GM18870 (cell line): ENCODE data around the gene NCOR1.
"Not testable (repeated sequence)": the region's sequence is repeated elsewhere in the genome, so short reads cannot be mapped to it uniquely, and the experiment has no call there.

Source experiments
- ATAC-seq: cut with Tn5 transposase; IDR thresholded peaks from one replicate; pipeline ENCODE4 v1.9.1; 2021; ENCODE audit warnings: moderate library complexity; ENCODE audit not compliant: unreplicated experiment

Gene NCOR1

DNA sequence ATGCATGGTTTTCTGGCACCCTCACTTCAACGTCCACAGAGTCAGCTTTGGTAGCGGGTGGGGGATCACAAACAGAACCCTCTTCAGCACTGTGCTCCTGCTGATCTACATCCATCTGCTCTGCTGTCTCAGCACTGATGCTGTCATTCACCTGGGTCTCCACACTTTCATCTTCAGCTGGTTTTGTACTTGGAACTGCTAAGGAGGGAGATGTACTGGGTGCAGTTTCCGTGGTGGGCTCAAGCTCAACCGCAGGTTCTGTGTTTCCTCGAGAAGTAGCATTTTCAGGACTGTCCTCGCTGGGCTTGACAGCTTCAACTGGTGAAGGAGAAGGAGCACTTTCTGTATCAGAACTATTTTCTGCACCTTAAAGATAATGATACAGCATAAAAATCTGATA lies 113.9 kb downstream of the NCOR1 start:
- no peak for ATAC-seq

DNA sequence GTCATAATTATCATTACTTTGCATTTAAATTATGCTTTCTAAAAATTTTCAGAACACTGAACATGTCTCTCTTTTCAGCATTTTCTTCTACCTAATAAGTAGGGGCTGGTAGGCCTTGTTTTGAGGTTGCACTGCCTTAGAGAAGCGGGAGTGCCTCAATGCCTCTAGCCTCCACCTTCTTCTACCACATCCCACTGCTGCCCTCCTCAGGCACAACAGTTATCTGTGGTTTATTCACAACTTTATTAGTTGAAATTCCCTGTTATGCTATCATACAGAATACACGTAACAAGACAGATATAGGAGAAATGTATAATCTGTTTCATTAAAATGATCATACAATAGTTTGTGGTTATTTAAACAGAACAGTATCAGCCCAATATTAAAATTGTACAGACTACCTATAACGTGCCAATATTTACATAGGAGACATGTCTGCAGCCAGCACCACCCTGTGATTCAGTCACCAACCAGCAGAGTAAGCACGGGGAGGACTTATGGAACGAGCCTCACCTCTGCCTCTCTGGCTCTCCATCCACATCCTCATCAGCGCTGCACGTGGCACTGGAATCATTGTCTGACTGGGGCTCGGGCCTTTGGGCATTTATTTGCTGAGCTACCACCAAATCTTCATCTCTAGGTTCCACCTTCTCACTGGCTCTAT lies 114.5 kb downstream of the NCOR1 start:
- ATAC-seq = no peak

GRCh38 chr17:16091773-16092172 lies 123.6 kb downstream of the NCOR1 start:
- ATAC-seq = no peak

GRCh38 chr17:16086957-16087356 lies 128.4 kb downstream of the NCOR1 start:
- no peak for ATAC-seq

GRCh38 chr17:16085066-16085699 lies 130.2 kb downstream of the NCOR1 start:
- ATAC-seq = no peak

DNA sequence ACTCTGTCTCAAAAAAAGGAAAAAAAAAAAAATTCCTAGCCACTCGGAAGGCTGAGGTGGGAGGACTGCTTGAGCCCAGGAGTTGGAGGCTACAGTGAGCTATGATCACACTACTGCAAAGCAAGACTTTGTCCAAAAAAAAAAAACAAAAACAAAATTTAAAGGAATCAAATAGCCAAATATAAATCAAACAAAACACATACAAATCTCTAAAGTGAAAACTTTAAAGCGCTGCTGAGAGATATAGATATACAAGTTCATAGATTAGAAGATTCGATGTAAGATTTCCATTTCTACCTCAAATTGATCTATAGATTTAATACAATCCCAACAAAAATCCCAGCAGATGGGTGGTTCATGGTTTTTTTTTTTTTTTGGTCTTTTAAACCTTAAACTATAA lies 132.1 kb downstream of the NCOR1 start:
- no peak for ATAC-seq

DNA sequence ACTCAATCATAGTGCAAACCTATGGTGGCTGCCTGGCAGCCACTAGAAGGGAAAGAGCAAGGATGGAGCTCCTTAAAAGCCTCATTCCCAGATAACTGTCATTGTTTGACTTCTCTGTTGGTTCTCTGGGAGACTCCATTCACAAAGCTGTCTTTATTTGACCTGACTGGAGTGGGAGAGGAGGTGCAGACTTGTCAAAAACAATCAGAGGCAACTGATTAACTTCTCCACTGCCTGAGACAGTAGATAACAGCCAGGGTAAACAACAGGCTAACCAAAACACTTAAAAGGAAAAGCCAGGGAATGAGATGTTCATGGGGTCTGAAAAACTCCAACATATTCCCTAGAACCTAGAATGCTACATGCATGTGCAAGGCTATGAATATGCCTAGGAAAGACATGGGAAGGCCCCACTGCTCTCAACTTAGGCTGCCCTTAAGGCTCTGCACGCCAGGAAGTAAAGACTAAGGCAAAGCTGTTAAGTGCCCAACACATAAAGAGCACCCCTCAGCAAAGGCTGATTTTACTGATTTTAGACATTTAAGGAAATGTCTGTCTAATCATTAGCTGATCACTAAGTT lies 133.7 kb downstream of the NCOR1 start:
- no peak for ATAC-seq

GRCh38 chr17:16080366-16080765 lies 135.0 kb downstream of the NCOR1 start:
- no peak for ATAC-seq

GRCh38 chr17:16075949-16076348 lies 139.4 kb downstream of the NCOR1 start:
- no peak for ATAC-seq

- no peak for ATAC-seq
Observed at GRCh38 chr17:16074423-16074822, 140.9 kb downstream of the NCOR1 start.

GRCh38 chr17:16073845-16074244 lies 141.5 kb downstream of the NCOR1 start:
- no peak for ATAC-seq

DNA sequence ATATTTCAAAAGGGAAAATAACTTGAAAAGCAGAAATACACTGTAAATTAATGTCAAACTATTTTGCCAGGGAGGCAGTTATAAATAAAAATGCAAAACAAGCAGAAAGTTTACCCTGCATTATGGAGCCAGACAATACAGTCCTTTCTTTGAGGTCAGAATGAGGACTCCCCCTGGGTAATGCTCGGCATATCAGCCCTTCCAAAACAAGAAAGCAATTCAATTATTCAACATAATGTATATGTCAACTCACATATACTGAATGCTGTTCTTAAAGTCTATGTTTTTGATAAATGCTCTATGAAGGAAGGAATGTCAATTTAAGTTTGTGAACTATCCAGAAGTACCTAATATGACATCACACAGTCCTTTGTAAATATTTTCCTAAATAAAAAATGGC lies 143.3 kb downstream of the NCOR1 start:
- ATAC-seq = no peak

DNA sequence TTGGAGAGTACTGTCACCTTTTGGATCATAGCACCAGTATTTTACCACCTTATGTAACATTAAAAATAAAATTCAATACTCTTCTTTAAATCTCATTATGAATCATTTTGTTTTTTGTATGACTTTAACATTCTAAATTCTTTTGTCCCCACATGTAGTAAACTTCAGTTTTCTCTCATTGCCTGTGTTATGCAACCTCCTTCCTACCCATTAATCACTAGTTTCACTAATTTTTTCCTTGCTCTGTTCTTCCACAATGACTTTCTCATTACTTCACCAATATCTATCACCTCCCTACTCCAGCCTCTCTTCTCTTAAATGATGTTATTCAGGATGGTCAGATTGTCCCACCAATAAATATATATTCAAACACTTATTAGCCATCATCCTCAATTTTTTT lies 147.0 kb downstream of the NCOR1 start:
- ATAC-seq = no peak

- ATAC-seq = no peak
Observed at GRCh38 chr17:16066125-16066524, 149.2 kb downstream of the NCOR1 start.

- no peak for ATAC-seq
Observed at GRCh38 chr17:16061631-16062030, 153.7 kb downstream of the NCOR1 start.

DNA sequence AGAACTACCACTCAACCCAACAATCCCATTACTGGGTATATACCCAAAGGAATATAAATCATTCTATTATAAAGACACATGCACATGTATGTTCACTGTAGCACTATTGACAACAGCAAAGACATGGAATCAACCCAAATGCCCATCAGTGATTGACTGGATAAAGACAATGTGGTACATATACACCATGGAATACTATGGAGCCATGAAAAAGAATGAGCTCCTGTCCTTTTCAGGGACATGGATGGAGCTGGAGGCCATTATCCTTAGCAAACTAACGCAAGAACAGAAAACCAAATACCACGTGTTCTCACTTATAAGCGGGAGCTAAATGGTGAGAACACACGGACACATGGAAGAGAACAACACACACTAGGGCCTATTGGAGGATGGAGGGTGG lies 160.2 kb downstream of the NCOR1 start:
- ATAC-seq = not testable (repeated sequence)

- no peak for ATAC-seq
Observed at GRCh38 chr17:16052486-16052885, 162.8 kb downstream of the NCOR1 start.

GRCh38 chr17:16050844-16051243 lies 164.5 kb downstream of the NCOR1 start:
- ATAC-seq = no peak

DNA sequence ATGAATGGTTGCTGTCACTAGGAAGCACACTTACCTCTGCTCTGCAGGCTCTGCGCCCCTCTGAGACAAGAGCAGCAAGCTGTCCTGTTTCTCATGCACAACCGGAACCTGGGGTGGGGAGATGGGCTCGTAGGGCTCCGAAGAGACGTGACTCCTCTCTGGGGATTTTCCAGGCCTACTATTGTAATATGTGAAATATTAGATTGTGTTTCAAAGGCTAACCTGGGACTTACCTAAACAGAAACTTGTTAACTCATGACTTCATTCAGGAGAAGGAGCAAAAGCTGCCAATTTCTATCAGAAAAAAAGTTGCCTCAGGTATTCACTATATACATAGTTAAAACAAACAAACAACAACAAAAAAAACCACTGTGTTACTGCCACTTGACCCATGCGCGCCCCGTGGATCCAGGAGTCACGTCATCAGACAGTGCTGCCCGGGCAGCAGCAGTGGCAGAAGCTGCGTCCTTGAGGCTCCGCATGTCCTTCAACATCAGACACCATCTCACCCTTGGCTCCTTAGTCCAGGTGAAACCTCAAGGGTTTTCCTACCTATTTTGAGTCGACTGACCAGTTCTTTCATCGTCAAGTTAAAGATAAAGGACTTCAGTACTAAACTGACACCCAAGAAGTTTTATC lies 166.4 kb downstream of the NCOR1 start:
- ATAC-seq = no peak

GRCh38 chr17:16046966-16047365 lies 168.4 kb downstream of the NCOR1 start:
- ATAC-seq = no peak

GRCh38 chr17:16044487-16044886 lies 170.8 kb downstream of the NCOR1 start:
- no peak for ATAC-seq

DNA sequence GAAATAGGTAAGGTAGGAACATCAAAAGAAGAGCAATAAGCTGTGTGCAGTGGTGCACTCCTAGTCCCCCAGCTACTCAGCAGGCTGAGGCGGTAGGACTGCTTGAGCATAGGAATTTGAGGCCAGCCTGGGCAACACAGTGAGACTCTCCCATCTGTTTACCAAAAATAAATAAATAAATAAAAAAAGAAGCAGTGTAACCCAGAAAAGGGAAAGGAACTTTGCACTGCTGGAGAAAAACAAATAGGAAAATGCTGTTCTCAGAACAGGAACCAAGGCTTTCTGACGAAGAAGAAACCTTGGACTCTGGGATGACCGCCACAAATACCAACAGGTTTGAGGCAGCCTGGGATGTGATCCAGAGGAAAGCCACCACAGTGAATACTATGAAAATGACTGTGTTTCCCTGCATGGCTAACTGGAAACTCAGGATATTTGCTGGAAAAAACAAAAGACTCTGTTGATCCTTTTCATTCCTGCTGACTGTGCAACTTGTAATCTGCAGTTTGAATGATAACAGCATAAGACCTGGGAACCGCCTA lies 174.6 kb downstream of the NCOR1 start:
- no peak for ATAC-seq
